NCI-H2196 (cell line): ENCODE measurements around the gene P2RX7.
A peak's percentile ranks its signal among the peaks of the same experiment; 100 is the strongest.
"Not testable (repeated sequence)": the region's sequence is repeated elsewhere in the genome, so short reads cannot be mapped to it uniquely, and the experiment has no call there.

ENCODE experiments used
- DNase-seq: peaks from one replicate; lab custom pipeline; 2025; ENCODE audit not compliant: unreplicated experiment; lab: John Stamatoyannopoulos, UW

The P2RX7 gene

GRCh38 chr12:121202407-121203355 is 70.0 kb downstream of the P2RX7 start:
- no peak for DNase-seq

- no peak for DNase-seq
Observed at GRCh38 chr12:121203482-121203881, 70.8 kb downstream of the P2RX7 start.

GRCh38 chr12:121205491-121205890 is 72.8 kb downstream of the P2RX7 start:
- no peak for DNase-seq

- DNase-seq: not testable (repeated sequence)
Observed at GRCh38 chr12:121208571-121208970, 75.9 kb downstream of the P2RX7 start.

DNA sequence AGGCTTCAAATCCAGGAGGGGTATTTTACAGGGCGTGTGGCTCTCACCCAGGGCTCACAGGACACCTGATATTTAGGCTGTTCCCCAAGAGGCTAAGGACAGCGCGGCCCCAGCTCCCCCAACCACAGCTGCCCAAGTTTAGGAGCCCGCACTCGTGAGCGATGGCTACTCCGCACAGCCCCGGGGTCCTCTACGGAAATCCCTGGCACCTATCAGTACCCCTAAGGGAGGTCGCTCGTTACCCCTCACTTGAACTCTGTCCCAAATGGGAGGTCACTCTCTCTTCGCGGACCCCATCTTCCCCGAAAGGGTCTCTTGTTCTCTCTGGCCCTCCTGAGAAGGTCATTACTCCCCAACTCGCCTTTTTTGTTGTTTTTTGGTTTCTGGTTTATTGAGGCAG is 76.5 kb downstream of the P2RX7 start:
- no peak for DNase-seq

- DNase-seq: peak; percentile 86
Observed at GRCh38 chr12:121209624-121210572, 77.2 kb downstream of the P2RX7 start, which contains the start of gene P2RX4. P2RX4 (plus strand) TSS chr12:121210129; CDS start chr12:121210165, 36 bp downstream.

GRCh38 chr12:121212875-121213274 is 80.2 kb downstream of the P2RX7 start:
- DNase-seq: no peak

GRCh38 chr12:121214166-121214777 is 81.6 kb downstream of the P2RX7 start:
- DNase-seq: no peak

DNA sequence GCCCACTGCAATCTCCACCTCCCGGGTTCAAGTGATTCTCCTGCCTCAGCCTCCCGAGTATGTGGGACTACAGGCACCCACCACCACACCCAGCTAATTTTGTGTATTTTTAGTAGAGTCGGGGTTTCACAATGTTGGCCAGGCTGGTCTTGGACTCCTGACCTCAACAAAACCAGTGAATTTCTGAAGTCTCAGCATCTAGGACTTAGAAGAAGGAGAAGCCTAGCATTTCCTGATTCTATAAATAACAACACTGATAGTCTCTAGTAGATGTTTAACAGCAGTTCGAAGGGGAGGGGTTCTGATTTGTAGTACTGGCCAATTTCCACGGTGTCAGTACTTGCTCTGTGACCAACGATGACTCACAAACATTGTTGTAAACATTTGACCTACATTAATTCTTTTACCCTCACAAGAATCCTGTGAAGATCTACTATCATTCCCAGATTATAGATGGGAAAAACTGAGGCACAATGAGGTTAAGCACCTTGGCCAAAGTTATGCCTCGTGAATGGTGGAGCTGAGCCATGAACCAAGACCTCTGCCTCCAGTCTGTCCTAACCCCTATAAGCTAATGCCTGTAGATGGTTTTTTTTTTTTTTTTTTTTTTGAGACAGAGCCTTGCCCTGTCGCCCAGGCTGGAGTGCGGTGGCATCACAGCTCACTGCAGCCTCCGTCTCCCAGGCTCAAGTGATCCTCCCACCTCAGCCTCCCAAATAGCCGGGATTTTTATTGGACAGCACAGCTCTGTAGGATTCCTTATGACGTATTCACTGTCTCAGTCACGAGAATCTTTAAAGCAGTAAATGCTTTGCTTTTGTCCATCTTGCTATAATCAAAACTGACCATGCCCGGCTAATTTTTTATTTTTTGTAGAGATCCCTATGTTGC is 82.4 kb downstream of the P2RX7 start:
- no peak for DNase-seq

GRCh38 chr12:121216102-121216501 is 83.4 kb downstream of the P2RX7 start:
- DNase-seq: no peak

GRCh38 chr12:121217063-121217462 is 84.4 kb downstream of the P2RX7 start:
- DNase-seq: no peak

GRCh38 chr12:121217761-121218160 is 85.1 kb downstream of the P2RX7 start:
- DNase-seq: no peak

- no peak for DNase-seq
Observed at GRCh38 chr12:121218588-121219352, 86.1 kb downstream of the P2RX7 start.

GRCh38 chr12:121219353-121219986 is 86.8 kb downstream of the P2RX7 start:
- DNase-seq: no peak

GRCh38 chr12:121222847-121223246 is 90.2 kb downstream of the P2RX7 start:
- no peak for DNase-seq

DNA sequence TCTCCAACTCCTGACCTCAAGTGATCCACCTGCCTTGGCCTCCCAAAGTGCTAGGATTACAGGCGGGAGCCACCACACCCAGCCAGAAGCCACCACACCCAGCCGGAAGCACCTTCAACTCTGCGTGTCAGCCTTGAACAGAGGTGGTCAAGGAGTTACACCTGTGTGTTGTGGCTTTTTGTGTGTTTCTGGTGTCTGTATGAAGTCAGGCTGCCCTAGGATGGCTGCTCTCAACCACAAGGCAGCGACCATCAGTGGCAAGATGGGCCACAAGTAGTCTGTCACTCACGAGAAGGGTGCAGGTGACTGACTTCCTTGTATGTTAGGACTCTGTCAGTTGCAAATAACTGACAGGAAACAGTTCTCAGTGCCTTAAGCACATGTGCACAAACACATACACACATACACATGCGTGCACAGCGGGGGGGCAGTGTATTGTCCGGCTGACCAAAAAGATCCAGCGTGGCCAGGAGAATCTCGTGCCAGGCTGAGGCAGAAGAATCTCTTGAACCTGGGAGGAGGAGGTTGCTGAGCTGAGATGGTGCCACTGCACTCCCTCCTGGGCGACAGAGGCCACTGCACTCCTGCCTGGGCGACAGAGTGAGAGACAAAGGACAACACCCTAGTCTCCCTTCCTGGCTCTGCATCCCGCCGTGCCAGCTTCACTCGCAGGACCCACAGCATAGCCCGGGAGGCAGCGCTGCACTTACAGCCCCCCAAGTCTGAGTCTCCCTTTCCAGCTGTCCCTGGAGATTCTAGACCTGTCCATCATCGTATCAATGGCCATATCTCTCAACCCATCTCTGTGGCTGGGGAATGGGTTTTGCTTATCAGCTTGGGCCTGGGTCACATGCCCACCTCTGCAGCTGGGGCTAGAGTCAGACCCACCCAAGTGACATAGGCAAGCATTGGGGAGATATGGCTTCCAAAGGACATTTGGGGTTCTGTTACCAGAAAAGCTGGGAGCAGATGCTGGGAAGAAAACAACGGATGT is 90.9 kb downstream of the P2RX7 start:
- no peak for DNase-seq

GRCh38 chr12:121224591-121224990 is 91.9 kb downstream of the P2RX7 start:
- DNase-seq: no peak

- DNase-seq: no peak
Observed at GRCh38 chr12:121226399-121226798, 93.7 kb downstream of the P2RX7 start.
